CD4-positive, alpha-beta T cell treated with Interleukin-10 for 1 hour (primary cell): ENCODE measurements around the gene YPEL4.
"Not testable (repeated sequence)": the region's sequence is repeated elsewhere in the genome, so short reads cannot be mapped to it uniquely, and the experiment has no call there.

Experiments used
- DNase-seq: peaks from one replicate; pipeline ENCODE4 v3.0.0-alpha.2; 2020

The YPEL4 gene

GRCh38 chr11:57649826-57650738 lies at the start of gene YPEL4:
Gene YPEL4, minus strand, starts transcription at chr11:57649912. Its CDS starts 2,805 bp downstream, at chr11:57647107.
- DNase-seq, result peak; percentile 78

- DNase-seq, result no peak
Observed at GRCh38 chr11:57698843-57699365, 49.2 kb upstream of the YPEL4 start.

GRCh38 chr11:57690474-57690873 lies 40.8 kb upstream of the YPEL4 start:
- not testable (repeated sequence) for DNase-seq

- no peak for DNase-seq
Observed at GRCh38 chr11:57681168-57681567, 31.5 kb upstream of the YPEL4 start.

- DNase-seq, result no peak
Observed at GRCh38 chr11:57680552-57680874, 30.8 kb upstream of the YPEL4 start.

GRCh38 chr11:57679396-57679795 lies 29.7 kb upstream of the YPEL4 start:
- no peak for DNase-seq

- DNase-seq, result no peak
Observed at GRCh38 chr11:57675176-57675941, 25.6 kb upstream of the YPEL4 start.

GRCh38 chr11:57674251-57674650 lies 24.5 kb upstream of the YPEL4 start:
- DNase-seq, result no peak

GRCh38 chr11:57668434-57668782 lies 18.7 kb upstream of the YPEL4 start:
- DNase-seq, result peak; percentile 49

- DNase-seq, result peak; percentile 99
Observed at GRCh38 chr11:57667736-57668433, 18.2 kb upstream of the YPEL4 start, which contains the start of gene ZDHHC5. Gene ZDHHC5, plus strand, starts transcription at chr11:57668114. Its CDS starts 4,977 bp downstream, at chr11:57673091.

GRCh38 chr11:57667117-57667735 lies 17.5 kb upstream of the YPEL4 start:
- peak; percentile 96 for DNase-seq

- DNase-seq, result no peak
Observed at GRCh38 chr11:57663975-57664374, 14.3 kb upstream of the YPEL4 start.

GRCh38 chr11:57662893-57663292 lies 13.2 kb upstream of the YPEL4 start:
- no peak for DNase-seq

- no peak for DNase-seq
Observed at GRCh38 chr11:57659669-57660068, 10.0 kb upstream of the YPEL4 start.

GRCh38 chr11:57658023-57658361 lies 8.3 kb upstream of the YPEL4 start:
- DNase-seq, result no peak

- peak; percentile 99 for DNase-seq
Observed at GRCh38 chr11:57657194-57658022, 7.7 kb upstream of the YPEL4 start, which contains the start of gene CLP1. Gene CLP1, plus strand, starts transcription at chr11:57657762. Its CDS starts 1,715 bp downstream, at chr11:57659477.

- no peak for DNase-seq
Observed at GRCh38 chr11:57656885-57657193, 7.1 kb upstream of the YPEL4 start.

- DNase-seq, result no peak
Observed at GRCh38 chr11:57653163-57653562, 3.5 kb upstream of the YPEL4 start.

- DNase-seq, result no peak
Observed at GRCh38 chr11:57652662-57653061, 3.0 kb upstream of the YPEL4 start.

- DNase-seq, result peak; percentile 51
Observed at GRCh38 chr11:57652230-57652629, 2.5 kb upstream of the YPEL4 start.

- DNase-seq, result no peak
Observed at GRCh38 chr11:57651408-57651807, 1.7 kb upstream of the YPEL4 start.

GRCh38 chr11:57650739-57651090 lies 1.0 kb upstream of the YPEL4 start:
- DNase-seq, result no peak
